Measurements from ENCODE around the gene LINC01488. TPM values are rescaled to one million over a fixed set of nuclear protein-coding genes. Genes with fewer than 3 reads are reported as not detected.

Gene LINC01488
- total and polyA plus RNA-seq, 9 of the 15 experiments (the other 6 are each of a cell fraction or from before 2014, with no cell fraction given), result not detected

- ATAC-seq (no peak), FAIRE-seq (no peak), DNase-seq (ENCODE audit: extremely low read depth in 1 of 4, low spot score in 3 of 4) (no peak)
- intact Hi-C loops (cut with micrococcal nuclease) (no loop called here), in situ Hi-C loops (cut with MboI) (no loop called here)
- Histone ChIP-seq H3K9me3 (replicated peaks; ENCODE audit: control insufficient read depth, insufficient read depth, low read depth, low read length) (no peaks in the 10 kb centered on the region), H3K4me1 (replicated peaks in 1 of 2; ENCODE audit: control insufficient read depth in 2 of 2, insufficient read depth in 2 of 2, low read length in 2 of 2) (peaks cover 24 to 54% of the 10 kb centered on the region in 2 experiments), H4K20me1 (replicated peaks; ENCODE audit: control insufficient read depth, insufficient read depth, low read length) (no peaks in the 10 kb centered on the region), H3K79me2 (ENCODE audit: control insufficient read depth, insufficient read depth, low read length) (no peaks in the 10 kb centered on the region), H3K27ac (ENCODE audit: extremely low read depth, low read depth, low read length) (no peak overlapping the region), H3K27me3 (ENCODE audit: control insufficient read depth in 2 of 2, insufficient read depth in 2 of 2, low read length in 2 of 2) (no peaks in the 10 kb centered on the region), H3K9me1 (ENCODE audit: control insufficient read depth, insufficient read depth, low read length) (no peaks in the 10 kb centered on the region), H2AFZ (ENCODE audit: low read depth, low read length) (peak overlapping the region; percentile 83), H3K9ac (ENCODE audit: insufficient read depth in 1 of 2, low read depth in 2 of 2, low read length in 2 of 2) (peak overlapping the region in 1 of 2 experiments; percentile 31; a peak in 1 of 4 replicates), H3K4me3 (no peak overlapping the region), H3K4me2 (ENCODE audit: insufficient read depth, low read length) (no peak overlapping the region), H3K36me3 (ENCODE audit: control insufficient read depth, insufficient read depth, low read length) (no peaks in the 10 kb centered on the region)
- CTCF ChIA-PET (ENCODE audit: low intra/inter-chr PET ratio), result no interaction called here
- TF ChIP-seq HOMEZ (CRISPR knock-in tag; IDR thresholded peaks at IDR 0.05) (no peak), ZSCAN29 (IDR thresholded peaks at IDR 0.05) (no peak), ZNF764 (CRISPR knock-in tag; IDR thresholded peaks at IDR 0.05; ENCODE audit: low read depth) (no peak), ZBTB8A (IDR thresholded peaks at IDR 0.05; ENCODE audit: partially characterized antibody) (no peak), SMARCE1 (IDR thresholded peaks at IDR 0.05) (no peak), BCOR (IDR thresholded peaks at IDR 0.05) (peak; percentile 85), ZNF384 (IDR thresholded peaks at IDR 0.05; ENCODE audit: low read depth, low read length) (0 out of 2 replicates have a peak, but pooled peaks have one; percentile 23), RCOR1 (IDR thresholded peaks at IDR 0.05; ENCODE audit: borderline replicate concordance in 1 of 2, low read depth in 2 of 2, low read length in 2 of 2) (0 out of 4 replicates have a peak, but pooled peaks of 1 of the 2 experiments have one; percentile 33), RBM25 (IDR thresholded peaks at IDR 0.05; ENCODE audit: low read depth, low read length, severe bottlenecking) (peak; percentile 76), ZFP36 (IDR thresholded peaks at IDR 0.05; ENCODE audit: low read depth, low read length, partially characterized antibody) (peak; percentile 77), TOE1 (IDR thresholded peaks at IDR 0.05; ENCODE audit: borderline replicate concordance) (no peak), TOE1 (CRISPR knock-in tag; IDR thresholded peaks at IDR 0.05; ENCODE audit: borderline replicate concordance, low read depth) (no peak), RBM17 (IDR thresholded peaks at IDR 0.05; ENCODE audit: borderline replicate concordance, low read depth, low read length) (no peak), CBX1 (IDR thresholded peaks at IDR 0.05; ENCODE audit: low read depth) (peak; percentile 48; the same call in 1 of the 2 replicates), SMARCA5 (IDR thresholded peaks at IDR 0.05) (peak; percentile 69; the same call in 1 of the 2 replicates), KDM1A (IDR thresholded peaks at IDR 0.05) (peak; percentile 48 to 68; a peak in 3 of 4 replicates), E2F3 (CRISPR knock-in tag; IDR thresholded peaks at IDR 0.05) (no peak)
- TF ChIP-seq, protein P1, sequence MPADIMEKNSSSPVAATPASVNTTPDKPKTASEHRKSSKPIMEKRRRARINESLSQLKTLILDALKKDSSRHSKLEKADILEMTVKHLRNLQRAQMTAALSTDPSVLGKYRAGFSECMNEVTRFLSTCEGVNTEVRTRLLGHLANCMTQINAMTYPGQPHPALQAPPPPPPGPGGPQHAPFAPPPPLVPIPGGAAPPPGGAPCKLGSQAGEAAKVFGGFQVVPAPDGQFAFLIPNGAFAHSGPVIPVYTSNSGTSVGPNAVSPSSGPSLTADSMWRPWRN (IDR thresholded peaks at IDR 0.05; ENCODE audit: low read depth), result no peak
- TF ChIP-seq, protein P2, sequence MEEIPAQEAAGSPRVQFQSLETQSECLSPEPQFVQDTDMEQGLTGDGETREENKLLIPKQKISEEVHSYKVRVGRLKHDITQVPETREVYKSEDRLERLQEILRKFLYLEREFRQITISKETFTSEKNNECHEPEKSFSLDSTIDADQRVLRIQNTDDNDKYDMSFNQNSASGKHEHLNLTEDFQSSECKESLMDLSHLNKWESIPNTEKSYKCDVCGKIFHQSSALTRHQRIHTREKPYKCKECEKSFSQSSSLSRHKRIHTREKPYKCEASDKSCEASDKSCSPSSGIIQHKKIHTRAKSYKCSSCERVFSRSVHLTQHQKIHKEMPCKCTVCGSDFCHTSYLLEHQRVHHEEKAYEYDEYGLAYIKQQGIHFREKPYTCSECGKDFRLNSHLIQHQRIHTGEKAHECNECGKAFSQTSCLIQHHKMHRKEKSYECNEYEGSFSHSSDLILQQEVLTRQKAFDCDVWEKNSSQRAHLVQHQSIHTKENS (CRISPR knock-in tag; IDR thresholded peaks at IDR 0.05), result no peak
- POLR2A ChIA-PET, result interaction anchor here (0.6 to 0.7 kb wide), 2 partner anchors 28 to 47 kb away, joined by 3 to 4 read pairs; no protein-coding TSS in a partner anchor
- BruUV-seq (replicated peaks), result no TSS peak
- 67% methylated on average over 12 of the region's 15 CpGs for WGBS (ENCODE audit: insufficient coverage, low coverage, missing lambda C conversion rate)
Measured at GRCh38 chr11:69435161-69435986, 46.1 kb upstream of the LINC01488 start.

Data from K562 (cell line).